ENCODE data around the gene DLGAP4. TPM values are rescaled to one million over a fixed set of nuclear protein-coding genes. Genes with fewer than 3 reads are reported as not detected.
A peak's percentile ranks its signal among the peaks of the same experiment; 100 is the strongest.

The DLGAP4 gene
- total and polyA plus RNA-seq, 2 of the 13 experiments (the other 11 are each of a cell fraction or from before 2014, with no cell fraction given), result 15.2 to 26.7 TPM

DNA sequence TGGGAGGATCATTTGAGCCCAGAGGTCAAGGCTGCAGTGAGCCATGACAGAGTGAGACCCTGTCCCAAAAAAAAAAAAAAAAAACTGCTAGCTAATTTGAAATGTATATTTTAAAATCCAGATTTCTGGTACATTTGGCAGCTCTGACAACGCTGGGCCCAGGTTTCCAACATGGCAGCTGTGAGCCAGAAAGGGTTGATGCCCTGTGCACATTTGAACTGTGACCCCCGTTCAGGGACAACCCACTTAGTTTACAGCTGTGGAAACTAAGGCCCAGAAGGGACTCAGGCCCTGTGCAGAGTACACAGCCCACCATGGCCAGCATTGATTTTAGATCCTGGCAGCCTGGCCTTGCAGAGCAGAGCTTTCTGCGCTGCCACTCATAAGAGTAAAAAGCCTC lies 179.1 kb downstream of the DLGAP4 start:
- Histone ChIP-seq H3K36me3 (replicated peaks in 1 of 2; ENCODE audit: control insufficient read depth in 1 of 2, insufficient read depth in 2 of 2, low read length in 2 of 2) (peaks cover 3 to 14% of the 10 kb centered on the region in 2 experiments; a peak in 3 of 5 replicates), H3K4me2 (ENCODE audit: low read depth, low read length) (no peak overlapping the region), H3K4me1 (ENCODE audit: insufficient read depth, low read length) (peaks cover 60% of the 10 kb centered on the region), H3K79me2 (ENCODE audit: insufficient read depth, low read length) (peaks cover 31% of the 10 kb centered on the region), H4K20me1 (ENCODE audit: insufficient read depth, low read length) (peaks cover 25% of the 10 kb centered on the region), H3K9me3 (ENCODE audit: low read length) (no peaks in the 10 kb centered on the region), H2AFZ (ENCODE audit: low read length) (no peak overlapping the region), H3K27me3 (ENCODE audit: control insufficient read depth in 1 of 2, insufficient read depth in 2 of 2, low read length in 2 of 2) (no peaks in the 10 kb centered on the region), H3K27ac (ENCODE audit: extremely low read length, insufficient read depth, low read length) (peak overlapping the region; percentile 1), H3K4me3 (replicated peaks in 1 of 3; ENCODE audit: insufficient read depth in 1 of 3, low read depth in 2 of 3, low read length in 3 of 3) (no peak overlapping the region), H3K9ac (ENCODE audit: insufficient read depth, low read depth, low read length) (no peak overlapping the region)
- ChIA-PET CTCF (ENCODE audit: low intra/inter-chr PET ratio, low total read pairs) (no interaction called here), POLR2A (interaction anchor here (0.5 to 1.3 kb wide), 3 partner anchors 20 to 56 kb away, joined by 3 read pairs; partner anchors contain the start of gene MYL9)
- intact Hi-C loops (cut with micrococcal nuclease; ENCODE audit: unreplicated experiment) (no loop called here), in situ Hi-C loops (cut with HindIII; ENCODE audit: extremely low pct_ligation_motif_present, low pct_unique_long_range_greater_than_20kb) (no loop called here)
- no TSS peak for BruUV-seq (replicated peaks)
- ATAC-seq, result no peak
- TF ChIP-seq ATF7-NPFF (CRISPR knock-in tag; IDR thresholded peaks at IDR 0.05; ENCODE audit: low read depth), result 0 out of 2 replicates have a peak, but pooled peaks have one; percentile 24
- peak; percentile 26 for TF ChIP-seq YY1 (IDR thresholded peaks at IDR 0.05; ENCODE audit: insufficient read depth, insufficient replicate concordance, low read depth, low read length)
- no peak for TF ChIP-seq ZNF776 (CRISPR knock-in tag; IDR thresholded peaks at IDR 0.05)
- TF ChIP-seq ZNF891 (CRISPR knock-in tag; IDR thresholded peaks at IDR 0.05), result peak; percentile 52; the same call in 1 of the 2 replicates
- TF ChIP-seq GABPA (IDR thresholded peaks at IDR 0.05; ENCODE audit: low read depth, low read length), result no peak
- TF ChIP-seq GABPA (CRISPR knock-in tag; IDR thresholded peaks at IDR 0.05; ENCODE audit: low read depth), result no peak
- TF ChIP-seq HOXA3 (CRISPR knock-in tag; IDR thresholded peaks at IDR 0.05), result 0 out of 2 replicates have a peak, but pooled peaks have one; percentile 34
- TF ChIP-seq ZNF350 (CRISPR knock-in tag; IDR thresholded peaks at IDR 0.05; ENCODE audit: borderline replicate concordance, low read depth), result 0 out of 2 replicates have a peak, but pooled peaks have one; percentile 40
- no peak for TF ChIP-seq PHF8 (CRISPR knock-in tag; IDR thresholded peaks at IDR 0.05)
- TF ChIP-seq CBX2 (IDR thresholded peaks at IDR 0.05; ENCODE audit: low read depth, low read length), result no peak
- TF ChIP-seq CBX2 (CRISPR knock-in tag; IDR thresholded peaks at IDR 0.05; ENCODE audit: low read depth), result 0 out of 2 replicates have a peak, but pooled peaks have one; percentile 34
- DNase-seq (ENCODE audit: low spot score), result no peak
- WGBS (ENCODE audit: low lambda C conversion rate), result 83% methylated on average over 3 of the region's 3 CpGs
- FAIRE-seq, result no peak

Data from HepG2 (cell line).